ENCODE measurements around the gene PRKAG2.

DNA sequence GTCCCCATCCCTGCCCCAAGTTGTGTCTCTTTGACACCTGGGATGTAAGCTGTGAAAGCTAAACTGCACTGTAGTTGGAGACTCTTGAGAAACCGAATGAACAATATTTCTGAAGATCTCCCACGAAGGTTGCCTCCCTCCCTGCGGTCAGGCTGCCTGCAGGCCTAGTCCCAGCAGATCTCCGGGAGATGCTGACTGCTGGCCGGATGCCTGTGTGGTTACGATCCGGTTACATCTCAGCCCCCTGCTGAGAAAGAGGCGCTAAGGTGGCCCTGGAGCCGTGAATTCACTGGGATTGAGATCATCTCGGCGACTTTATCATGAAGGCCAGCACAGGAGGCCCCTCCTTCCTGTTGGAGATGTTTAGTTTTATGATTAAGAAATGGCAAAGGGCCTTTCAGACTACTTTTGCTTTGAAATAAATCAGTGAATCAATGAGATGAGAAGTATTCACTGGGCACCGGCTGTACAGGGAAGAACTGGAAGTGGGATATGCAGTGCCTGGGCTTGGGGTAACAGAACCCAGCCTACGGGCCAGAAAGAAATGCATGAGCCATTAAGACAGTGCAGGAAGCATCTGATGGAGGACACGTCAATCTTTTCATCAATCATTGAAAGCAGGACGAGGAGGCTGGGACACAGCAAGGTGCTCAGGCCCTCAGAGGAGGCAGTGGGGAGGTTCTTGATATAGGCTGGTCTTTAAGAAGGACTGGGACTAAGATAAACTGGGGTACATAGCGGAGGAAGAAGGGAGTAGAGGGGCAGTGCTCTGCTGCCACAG lies 177.6 kb downstream of the PRKAG2 start:
- no peak for TF ChIP-seq POLR2A (IDR thresholded peaks at IDR 0.05; ENCODE audit: low read depth, low read length)
- no peak for TF ChIP-seq POLR2AphosphoS5 (IDR thresholded peaks at IDR 0.05; ENCODE audit: low read depth, low read length)
- no peak for TF ChIP-seq SPI1 (IDR thresholded peaks at IDR 0.05; ENCODE audit: low read depth, low read length)
- TF ChIP-seq PAX5 (IDR thresholded peaks at IDR 0.05; ENCODE audit: insufficient read depth, low read length, severe bottlenecking): no peak
- TF ChIP-seq TAF1 (IDR thresholded peaks at IDR 0.05; ENCODE audit: low read depth, low read length): no peak

All from GM12891 (cell line).